Ishikawa (cell line): Measurements from ENCODE around the gene SULT1C4.

Source experiments
- CEBPB ChIP-seq: IDR thresholded peaks from 2 replicates; pipeline ENCODE4 v1.6.1; 2012
- CREB1 ChIP-seq: IDR thresholded peaks from 2 replicates; pipeline ENCODE4 v1.6.1; 2012; ENCODE audit warnings: low read depth
- EGR1 ChIP-seq: IDR thresholded peaks from 2 replicates; pipeline ENCODE4 v1.6.1; 2012
- EP300 ChIP-seq: IDR thresholded peaks from 2 replicates; pipeline ENCODE4 v1.6.1; 2012; ENCODE audit warnings: borderline replicate concordance
- MAX ChIP-seq: IDR thresholded peaks from 2 replicates; pipeline ENCODE4 v1.6.1; 2012
- RAD21 ChIP-seq: IDR thresholded peaks from 2 replicates; pipeline ENCODE4 v1.6.1; 2012; ENCODE audit warnings: low read depth
- TAF1 ChIP-seq: IDR thresholded peaks from 2 replicates; pipeline ENCODE4 v1.6.1; 2012; ENCODE audit warnings: low read depth, mild to moderate bottlenecking
- TCF12 ChIP-seq: IDR thresholded peaks from 2 replicates; pipeline ENCODE4 v1.6.1; 2012; ENCODE audit warnings: low read depth
- TEAD4 ChIP-seq: IDR thresholded peaks from 2 replicates; pipeline ENCODE4 v1.6.1; 2012
- USF1 ChIP-seq: IDR thresholded peaks from 2 replicates; pipeline ENCODE4 v1.6.1; 2012
- YY1 ChIP-seq: IDR thresholded peaks from 2 replicates; pipeline ENCODE4 v1.6.1; 2012; ENCODE audit warnings: low read depth
- ZBTB7A ChIP-seq: IDR thresholded peaks from 2 replicates; pipeline ENCODE4 v1.6.1; 2012; ENCODE audit warnings: low read depth
- TF ChIP-seq, protein P1 (sequence below): IDR thresholded peaks from 2 replicates; pipeline ENCODE4 v1.6.1; 2012; ENCODE audit warnings: low read depth, mild to moderate bottlenecking

GRCh38 chr2:108367014-108367413 is 10.7 kb upstream of the SULT1C4 start:
- TF ChIP-seq EP300 (no peak), YY1 (no peak), RAD21 (no peak), ZBTB7A (no peak), EGR1 (no peak), MAX (no peak), CEBPB (no peak), USF1 (no peak), TEAD4 (no peak), TAF1 (no peak), CREB1 (no peak), TCF12 (no peak)
- TF ChIP-seq, protein P1, sequence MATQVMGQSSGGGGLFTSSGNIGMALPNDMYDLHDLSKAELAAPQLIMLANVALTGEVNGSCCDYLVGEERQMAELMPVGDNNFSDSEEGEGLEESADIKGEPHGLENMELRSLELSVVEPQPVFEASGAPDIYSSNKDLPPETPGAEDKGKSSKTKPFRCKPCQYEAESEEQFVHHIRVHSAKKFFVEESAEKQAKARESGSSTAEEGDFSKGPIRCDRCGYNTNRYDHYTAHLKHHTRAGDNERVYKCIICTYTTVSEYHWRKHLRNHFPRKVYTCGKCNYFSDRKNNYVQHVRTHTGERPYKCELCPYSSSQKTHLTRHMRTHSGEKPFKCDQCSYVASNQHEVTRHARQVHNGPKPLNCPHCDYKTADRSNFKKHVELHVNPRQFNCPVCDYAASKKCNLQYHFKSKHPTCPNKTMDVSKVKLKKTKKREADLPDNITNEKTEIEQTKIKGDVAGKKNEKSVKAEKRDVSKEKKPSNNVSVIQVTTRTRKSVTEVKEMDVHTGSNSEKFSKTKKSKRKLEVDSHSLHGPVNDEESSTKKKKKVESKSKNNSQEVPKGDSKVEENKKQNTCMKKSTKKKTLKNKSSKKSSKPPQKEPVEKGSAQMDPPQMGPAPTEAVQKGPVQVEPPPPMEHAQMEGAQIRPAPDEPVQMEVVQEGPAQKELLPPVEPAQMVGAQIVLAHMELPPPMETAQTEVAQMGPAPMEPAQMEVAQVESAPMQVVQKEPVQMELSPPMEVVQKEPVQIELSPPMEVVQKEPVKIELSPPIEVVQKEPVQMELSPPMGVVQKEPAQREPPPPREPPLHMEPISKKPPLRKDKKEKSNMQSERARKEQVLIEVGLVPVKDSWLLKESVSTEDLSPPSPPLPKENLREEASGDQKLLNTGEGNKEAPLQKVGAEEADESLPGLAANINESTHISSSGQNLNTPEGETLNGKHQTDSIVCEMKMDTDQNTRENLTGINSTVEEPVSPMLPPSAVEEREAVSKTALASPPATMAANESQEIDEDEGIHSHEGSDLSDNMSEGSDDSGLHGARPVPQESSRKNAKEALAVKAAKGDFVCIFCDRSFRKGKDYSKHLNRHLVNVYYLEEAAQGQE, result no peak
